ENCODE results near the gene VDAC1. TPM values are rescaled to one million over a fixed set of nuclear protein-coding genes. Genes with fewer than 3 reads are reported as not detected.

The VDAC1 gene
- polyA plus RNA-seq, 1 donor (not counting 4 experiments of a cell fraction or from before 2014, with no cell fraction given), result 300 TPM

DNA sequence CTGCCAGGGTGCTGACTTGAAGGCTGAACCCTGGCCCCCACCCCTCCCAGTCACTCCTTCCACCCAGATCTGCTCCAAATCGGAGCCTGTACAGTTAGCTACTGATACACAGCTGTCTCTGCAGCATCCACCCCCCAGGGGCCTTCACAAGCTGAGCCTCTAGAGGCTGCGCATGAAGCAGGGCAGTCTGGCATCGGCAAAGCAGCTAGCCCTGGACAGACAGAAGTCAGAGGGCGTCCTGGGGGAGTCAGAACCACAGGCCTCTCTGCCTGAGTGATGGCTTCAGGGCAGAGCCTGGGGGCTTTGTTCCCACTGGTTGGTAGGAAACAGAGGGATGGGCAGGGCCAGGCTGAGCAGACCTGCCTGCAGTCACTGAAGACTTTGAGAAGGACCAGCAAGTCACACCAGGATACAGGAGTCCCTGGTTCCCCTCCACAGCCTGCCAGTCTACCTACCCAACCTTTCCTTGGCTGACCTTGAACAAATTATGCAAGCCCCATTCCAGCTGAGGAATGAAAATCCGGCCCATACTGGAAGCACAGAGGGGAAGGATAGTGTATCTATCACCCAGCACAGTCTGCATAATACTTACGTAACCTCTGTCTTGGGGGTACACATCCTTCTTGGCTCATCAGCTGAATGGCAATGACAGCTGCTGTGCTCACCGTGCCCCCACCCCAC, 8.8 kb downstream of the VDAC1 start:
- Histone ChIP-seq H3K9me3 (ENCODE audit: control insufficient read depth, low read depth, low read length) (no peaks in the 10 kb centered on the region), H3K4me3 (ENCODE audit: control insufficient read depth in 2 of 3, extremely low read depth in 1 of 3, insufficient read depth in 2 of 3, low read depth in 1 of 3, low read length in 3 of 3) (no peak overlapping the region), H3K9me1 (ENCODE audit: control insufficient read depth, extremely low read depth, insufficient read depth, low read length) (peaks cover 12% of the 10 kb centered on the region), H3K27me3 (ENCODE audit: control insufficient read depth, extremely low read depth, insufficient read depth, low read length) (no peaks in the 10 kb centered on the region), H3K79me2 (ENCODE audit: control insufficient read depth, insufficient read depth, low read length) (peaks cover 97% of the 10 kb centered on the region), H3K36me3 (ENCODE audit: control insufficient read depth in 2 of 2, extremely low read depth in 1 of 2, insufficient read depth in 2 of 2, low read length in 2 of 2) (peaks cover 14 to 22% of the 10 kb centered on the region in 2 experiments), H3K4me2 (ENCODE audit: control insufficient read depth, extremely low read depth, insufficient read depth, low read depth, low read length) (no peak overlapping the region), H3K4me1 (ENCODE audit: control insufficient read depth, extremely low read depth, insufficient read depth, low read length) (peaks cover 12% of the 10 kb centered on the region), H2AFZ (ENCODE audit: control insufficient read depth, low read length) (no peak overlapping the region), H3K27ac (ENCODE audit: control insufficient read depth, insufficient read depth, low read length) (no peak overlapping the region), H3K9ac (ENCODE audit: control insufficient read depth, extremely low read depth, insufficient read depth, low read length) (no peak overlapping the region), H4K20me1 (ENCODE audit: control insufficient read depth, extremely low read depth, insufficient read depth, low read length) (peaks cover 81% of the 10 kb centered on the region)
- dilution Hi-C loops (cut with MboI; ENCODE audit: extremely low pct_ligation_motif_present, low sequenced_read_pairs), result no loop called here
- TF ChIP-seq EZH2 (IDR thresholded peaks at IDR 0.05; ENCODE audit: low read length), result no peak
- TF ChIP-seq, protein P1, sequence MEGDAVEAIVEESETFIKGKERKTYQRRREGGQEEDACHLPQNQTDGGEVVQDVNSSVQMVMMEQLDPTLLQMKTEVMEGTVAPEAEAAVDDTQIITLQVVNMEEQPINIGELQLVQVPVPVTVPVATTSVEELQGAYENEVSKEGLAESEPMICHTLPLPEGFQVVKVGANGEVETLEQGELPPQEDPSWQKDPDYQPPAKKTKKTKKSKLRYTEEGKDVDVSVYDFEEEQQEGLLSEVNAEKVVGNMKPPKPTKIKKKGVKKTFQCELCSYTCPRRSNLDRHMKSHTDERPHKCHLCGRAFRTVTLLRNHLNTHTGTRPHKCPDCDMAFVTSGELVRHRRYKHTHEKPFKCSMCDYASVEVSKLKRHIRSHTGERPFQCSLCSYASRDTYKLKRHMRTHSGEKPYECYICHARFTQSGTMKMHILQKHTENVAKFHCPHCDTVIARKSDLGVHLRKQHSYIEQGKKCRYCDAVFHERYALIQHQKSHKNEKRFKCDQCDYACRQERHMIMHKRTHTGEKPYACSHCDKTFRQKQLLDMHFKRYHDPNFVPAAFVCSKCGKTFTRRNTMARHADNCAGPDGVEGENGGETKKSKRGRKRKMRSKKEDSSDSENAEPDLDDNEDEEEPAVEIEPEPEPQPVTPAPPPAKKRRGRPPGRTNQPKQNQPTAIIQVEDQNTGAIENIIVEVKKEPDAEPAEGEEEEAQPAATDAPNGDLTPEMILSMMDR (optimal IDR thresholded peaks at IDR 0.05 in 1 of 3, IDR thresholded peaks at IDR 0.05 in 1 of 3, conservative IDR thresholded peaks at IDR 0.05 in 1 of 3; ENCODE audit: extremely low read depth in 1 of 3, insufficient read depth in 2 of 3, low read length in 3 of 3), result no peak
- FAIRE-seq, result no peak
- no peak for DNase-seq (ENCODE audit: low read depth, low spot score)

DNA sequence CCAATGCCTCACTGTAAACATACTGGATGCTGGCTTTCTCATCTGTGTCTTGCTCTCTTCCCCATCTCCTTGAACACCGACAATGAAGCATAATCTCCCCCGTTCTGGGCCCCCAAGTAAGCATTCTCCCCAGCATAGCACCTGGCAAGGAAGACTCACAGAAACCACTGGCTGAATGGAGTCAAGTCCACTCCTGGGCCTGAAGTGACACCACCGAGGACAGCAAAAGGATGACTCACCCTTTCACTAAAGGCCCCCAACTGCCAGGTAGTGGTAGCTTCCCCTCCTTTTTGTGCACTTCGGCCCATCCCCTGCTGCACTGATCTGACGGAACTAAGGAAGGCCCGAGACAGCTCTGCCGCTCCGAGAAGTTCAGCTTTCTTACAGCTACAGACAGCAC, 9.4 kb downstream of the VDAC1 start:
- no peak overlapping the region for H3K9ac ChIP-seq (ENCODE audit: control insufficient read depth, extremely low read depth, insufficient read depth, low read length)
- peaks cover 11% of the 10 kb centered on the region for H3K4me1 ChIP-seq (ENCODE audit: control insufficient read depth, extremely low read depth, insufficient read depth, low read length)
- no peak overlapping the region for H2AFZ ChIP-seq (ENCODE audit: control insufficient read depth, low read length)
- DNase-seq (ENCODE audit: low read depth, low spot score) (no peak), FAIRE-seq (no peak)
- dilution Hi-C loops (cut with MboI; ENCODE audit: extremely low pct_ligation_motif_present, low sequenced_read_pairs), result no loop called here
- H3K27ac ChIP-seq (ENCODE audit: control insufficient read depth, insufficient read depth, low read length), result no peak overlapping the region
- H3K79me2 ChIP-seq (ENCODE audit: control insufficient read depth, insufficient read depth, low read length), result peaks cover 97% of the 10 kb centered on the region
- H3K9me3 ChIP-seq (ENCODE audit: control insufficient read depth, low read depth, low read length), result no peaks in the 10 kb centered on the region
- no peaks in the 10 kb centered on the region for H3K27me3 ChIP-seq (ENCODE audit: control insufficient read depth, extremely low read depth, insufficient read depth, low read length)
- H3K9me1 ChIP-seq (ENCODE audit: control insufficient read depth, extremely low read depth, insufficient read depth, low read length), result peaks cover 12% of the 10 kb centered on the region
- TF ChIP-seq EZH2 (IDR thresholded peaks at IDR 0.05; ENCODE audit: low read length), result no peak
- TF ChIP-seq, protein P1 (optimal IDR thresholded peaks at IDR 0.05 in 1 of 3, IDR thresholded peaks at IDR 0.05 in 1 of 3, conservative IDR thresholded peaks at IDR 0.05 in 1 of 3; ENCODE audit: extremely low read depth in 1 of 3, insufficient read depth in 2 of 3, low read length in 3 of 3), result no peak
- H3K36me3 ChIP-seq (ENCODE audit: control insufficient read depth in 2 of 2, extremely low read depth in 1 of 2, insufficient read depth in 2 of 2, low read length in 2 of 2), result peaks cover 14 to 22% of the 10 kb centered on the region in 2 experiments
- H3K4me2 ChIP-seq (ENCODE audit: control insufficient read depth, extremely low read depth, insufficient read depth, low read depth, low read length), result no peak overlapping the region
- peaks cover 77% of the 10 kb centered on the region for H4K20me1 ChIP-seq (ENCODE audit: control insufficient read depth, extremely low read depth, insufficient read depth, low read length)
- H3K4me3 ChIP-seq (ENCODE audit: control insufficient read depth in 2 of 3, extremely low read depth in 1 of 3, insufficient read depth in 2 of 3, low read depth in 1 of 3, low read length in 3 of 3), result no peak overlapping the region
